WTC11 (cell line): ENCODE results near the gene OR10D3. TPM values are rescaled to one million over a fixed set of nuclear protein-coding genes. Genes with fewer than 3 reads are reported as not detected.

Experiments used
- ATAC-seq: fragments of 200-7000 bp; cut with Tn5 transposase; 2 replicates; pipeline ENCODE4 v1.10.0; 2021; ENCODE audit warnings: mild to moderate bottlenecking, moderate library complexity
- Bru-seq: library from RNA; stranded (reverse); fragments of 400-500 nt; gene quantifications from one replicate; lab custom pipeline; 2021; lab: Mats Ljungman, UMichigan
- CTCF ChIA-PET: fragments of 300-600 bp; sonication (Branson Sonifier 250); formaldehyde crosslinking; loops from one replicate; lab custom pipeline; 2021; ENCODE audit warnings: antibody characterized with exemption; lab: Charles Lee
- POLR2A ChIA-PET: fragments of 350-600 bp; sonication (Branson Sonifier 250); formaldehyde crosslinking; loops from one replicate; lab custom pipeline; 2021; ENCODE audit warnings: antibody characterized with exemption; lab: Charles Lee
- DNase-seq: peaks from one replicate; pipeline ENCODE4 v3.0.0; 2021; ENCODE audit warnings: low spot score
- H3K27ac Mint-ChIP-seq: 2 replicates; pipeline ENCODE4 v1.8.0; 2021; ENCODE audit warnings: mixed read lengths
- H3K27me3 Mint-ChIP-seq: 2 replicates; pipeline ENCODE4 v1.8.0; 2021; ENCODE audit warnings: low read depth, mild to moderate bottlenecking, moderate library complexity, mixed read lengths
- H3K36me3 Mint-ChIP-seq: 2 replicates; pipeline ENCODE4 v1.8.0; 2021; ENCODE audit warnings: mixed read lengths
- H3K4me1 Mint-ChIP-seq: 2 replicates; pipeline ENCODE4 v1.8.0; 2022; ENCODE audit warnings: mixed read lengths
- H3K4me3 Mint-ChIP-seq: 2 replicates; pipeline ENCODE4 v1.8.0; 2021; ENCODE audit warnings: mild to moderate bottlenecking, moderate library complexity, mixed read lengths
- H3K9me3 Mint-ChIP-seq: 2 replicates; pipeline ENCODE4 v1.8.0; 2021; ENCODE audit warnings: mixed read lengths
- AR ChIP-seq: fragments of 250-450 bp; sonication (Bioruptor Pico); IDR thresholded peaks from 2 replicates; pipeline ENCODE4 v1.9.0; 2021; ENCODE audit warnings: mild to moderate bottlenecking
- EMX1 ChIP-seq: fragments of 250-450 bp; sonication (Bioruptor Pico); IDR thresholded peaks from 2 replicates; pipeline ENCODE4 v1.8.0; 2021; ENCODE audit warnings: mild to moderate bottlenecking
- ETV6 ChIP-seq: sonication (generic); formaldehyde crosslinking; IDR thresholded peaks from 2 replicates; pipeline ENCODE4 v1.8.1; 2022; ENCODE audit warnings: mild to moderate bottlenecking, missing genetic modification reagents
- JUN ChIP-seq: sonication (generic); formaldehyde crosslinking; IDR thresholded peaks from 2 replicates; pipeline ENCODE4 v1.8.0; 2023; ENCODE audit warnings: mild to moderate bottlenecking, missing genetic modification reagents
- OVOL2 ChIP-seq: fragments of 250-450 bp; sonication (Bioruptor Pico); IDR thresholded peaks from 2 replicates; pipeline ENCODE4 v1.9.0; 2021; ENCODE audit warnings: mild to moderate bottlenecking, borderline replicate concordance
- TCF7 ChIP-seq: sonication (generic); formaldehyde crosslinking; IDR thresholded peaks from 2 replicates; pipeline ENCODE4 v1.8.0; 2022; ENCODE audit warnings: mild to moderate bottlenecking, low read depth, missing genetic modification reagents, moderate library complexity
- TEAD1 ChIP-seq: sonication (generic); formaldehyde crosslinking; IDR thresholded peaks from 2 replicates; pipeline ENCODE4 v1.8.0; 2022; ENCODE audit warnings: mild to moderate bottlenecking, missing genetic modification reagents
- ZNF138 ChIP-seq: sonication (generic); formaldehyde crosslinking; conservative IDR thresholded peaks from 2 replicates; pipeline ENCODE4 v1.8.1; 2022; ENCODE audit warnings: mild to moderate bottlenecking, moderate library complexity, missing genetic modification reagents
- ZNF219 ChIP-seq: sonication (generic); formaldehyde crosslinking; IDR thresholded peaks from 2 replicates; pipeline ENCODE4 v1.8.0; 2023; ENCODE audit warnings: missing genetic modification reagents, mild to moderate bottlenecking, borderline replicate concordance
- long read RNA-seq, 3 experiments: library from RNA in 1 of 3; library from capped mRNA in 1 of 3; library from polyadenylated mRNA in 1 of 3; unstranded in 2 of 3; stranded (forward) in 1 of 3; transcript quantifications; one replicate each; pipeline ENCODE4 v2.0.0, GENCODE V29; 2021
- total RNA-seq: library from RNA; stranded (reverse); gene quantifications from 3 replicates; pipeline ENCODE4 v1.2.3, GENCODE V29; 2021
- TF ChIP-seq, protein P1 (sequence below): fragments of 250-450 bp; sonication (Bioruptor Pico); IDR thresholded peaks from 2 replicates; pipeline ENCODE4 v1.9.0; 2021; ENCODE audit warnings: mild to moderate bottlenecking, borderline replicate concordance
- TF ChIP-seq, protein P2 (sequence below): sonication (generic); formaldehyde crosslinking; IDR thresholded peaks from 2 replicates; pipeline ENCODE4 v1.8.1; 2022; ENCODE audit warnings: low read depth, mild to moderate bottlenecking, moderate library complexity, missing genetic modification reagents, borderline replicate concordance
- TF ChIP-seq, protein P3 (sequence below): sonication (generic); formaldehyde crosslinking; IDR thresholded peaks from 2 replicates; pipeline ENCODE4 v1.8.0; 2022; ENCODE audit warnings: mild to moderate bottlenecking, missing genetic modification reagents

Gene OR10D3, protein sequence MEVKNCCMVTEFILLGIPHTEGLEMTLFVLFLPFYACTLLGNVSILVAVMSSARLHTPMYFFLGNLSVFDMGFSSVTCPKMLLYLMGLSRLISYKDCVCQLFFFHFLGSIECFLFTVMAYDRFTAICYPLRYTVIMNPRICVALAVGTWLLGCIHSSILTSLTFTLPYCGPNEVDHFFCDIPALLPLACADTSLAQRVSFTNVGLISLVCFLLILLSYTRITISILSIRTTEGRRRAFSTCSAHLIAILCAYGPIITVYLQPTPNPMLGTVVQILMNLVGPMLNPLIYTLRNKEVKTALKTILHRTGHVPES
- total RNA-seq, result not detected in 3 replicates
- not detected for Bru-seq, nascent RNA
- long read RNA-seq, experiment 1, result 0 reads
- long read RNA-seq, experiment 2, result 0 reads
- long read RNA-seq, experiment 3, result 0 reads

- DNase-seq (no peak), ATAC-seq (no peak)
- CTCF ChIA-PET, result no interaction called here
- no peak within 1 kb of the TSS for H3K4me3 Mint-ChIP-seq
- peaks cover 5% of the 10 kb centered on the region for H3K9me3 Mint-ChIP-seq
- no peak within 1 kb of the TSS for H3K27ac Mint-ChIP-seq
- TF ChIP-seq ETV6 (no peak), TCF7 (no peak), ZNF138 (CRISPR knock-in tag) (no peak), OVOL2 (CRISPR knock-in tag) (no peak)
- TF ChIP-seq, all 79 proteins: peak for 0
- H3K36me3 Mint-ChIP-seq, result no peaks in the 10 kb centered on the region
- POLR2A ChIA-PET, result no interaction called here
- H3K4me1 Mint-ChIP-seq, result no peaks in the 10 kb centered on the region
- peaks cover 24% of the 10 kb centered on the region for H3K27me3 Mint-ChIP-seq
Measured at GRCh38 chr11:124183068-124183467, at the start of gene OR10D3. Gene OR10D3 (plus strand): TSS chr11:124183345. CDS start chr11:124185270, 1,925 bp downstream.

- no peak for TF ChIP-seq TEAD1
- TF ChIP-seq JUN (CRISPR knock-in tag), result no peak
- TF ChIP-seq, protein P1, sequence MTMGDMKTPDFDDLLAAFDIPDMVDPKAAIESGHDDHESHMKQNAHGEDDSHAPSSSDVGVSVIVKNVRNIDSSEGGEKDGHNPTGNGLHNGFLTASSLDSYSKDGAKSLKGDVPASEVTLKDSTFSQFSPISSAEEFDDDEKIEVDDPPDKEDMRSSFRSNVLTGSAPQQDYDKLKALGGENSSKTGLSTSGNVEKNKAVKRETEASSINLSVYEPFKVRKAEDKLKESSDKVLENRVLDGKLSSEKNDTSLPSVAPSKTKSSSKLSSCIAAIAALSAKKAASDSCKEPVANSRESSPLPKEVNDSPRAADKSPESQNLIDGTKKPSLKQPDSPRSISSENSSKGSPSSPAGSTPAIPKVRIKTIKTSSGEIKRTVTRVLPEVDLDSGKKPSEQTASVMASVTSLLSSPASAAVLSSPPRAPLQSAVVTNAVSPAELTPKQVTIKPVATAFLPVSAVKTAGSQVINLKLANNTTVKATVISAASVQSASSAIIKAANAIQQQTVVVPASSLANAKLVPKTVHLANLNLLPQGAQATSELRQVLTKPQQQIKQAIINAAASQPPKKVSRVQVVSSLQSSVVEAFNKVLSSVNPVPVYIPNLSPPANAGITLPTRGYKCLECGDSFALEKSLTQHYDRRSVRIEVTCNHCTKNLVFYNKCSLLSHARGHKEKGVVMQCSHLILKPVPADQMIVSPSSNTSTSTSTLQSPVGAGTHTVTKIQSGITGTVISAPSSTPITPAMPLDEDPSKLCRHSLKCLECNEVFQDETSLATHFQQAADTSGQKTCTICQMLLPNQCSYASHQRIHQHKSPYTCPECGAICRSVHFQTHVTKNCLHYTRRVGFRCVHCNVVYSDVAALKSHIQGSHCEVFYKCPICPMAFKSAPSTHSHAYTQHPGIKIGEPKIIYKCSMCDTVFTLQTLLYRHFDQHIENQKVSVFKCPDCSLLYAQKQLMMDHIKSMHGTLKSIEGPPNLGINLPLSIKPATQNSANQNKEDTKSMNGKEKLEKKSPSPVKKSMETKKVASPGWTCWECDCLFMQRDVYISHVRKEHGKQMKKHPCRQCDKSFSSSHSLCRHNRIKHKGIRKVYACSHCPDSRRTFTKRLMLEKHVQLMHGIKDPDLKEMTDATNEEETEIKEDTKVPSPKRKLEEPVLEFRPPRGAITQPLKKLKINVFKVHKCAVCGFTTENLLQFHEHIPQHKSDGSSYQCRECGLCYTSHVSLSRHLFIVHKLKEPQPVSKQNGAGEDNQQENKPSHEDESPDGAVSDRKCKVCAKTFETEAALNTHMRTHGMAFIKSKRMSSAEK (CRISPR knock-in tag), result no peak
- no peak for TF ChIP-seq EMX1
- TF ChIP-seq, protein P2, sequence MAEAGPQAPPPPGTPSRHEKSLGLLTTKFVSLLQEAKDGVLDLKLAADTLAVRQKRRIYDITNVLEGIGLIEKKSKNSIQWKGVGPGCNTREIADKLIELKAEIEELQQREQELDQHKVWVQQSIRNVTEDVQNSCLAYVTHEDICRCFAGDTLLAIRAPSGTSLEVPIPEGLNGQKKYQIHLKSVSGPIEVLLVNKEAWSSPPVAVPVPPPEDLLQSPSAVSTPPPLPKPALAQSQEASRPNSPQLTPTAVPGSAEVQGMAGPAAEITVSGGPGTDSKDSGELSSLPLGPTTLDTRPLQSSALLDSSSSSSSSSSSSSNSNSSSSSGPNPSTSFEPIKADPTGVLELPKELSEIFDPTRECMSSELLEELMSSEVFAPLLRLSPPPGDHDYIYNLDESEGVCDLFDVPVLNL (CRISPR knock-in tag), result no peak
- ATAC-seq, result no peak
- Mint-ChIP-seq H3K9me3 (peaks cover 22% of the 10 kb centered on the region), H3K27ac (no peak overlapping the region), H3K36me3 (peaks cover 35% of the 10 kb centered on the region), H3K27me3 (no peaks in the 10 kb centered on the region; the same call in 1 of the 2 replicates), H3K4me3 (no peak overlapping the region), H3K4me1 (peaks cover 15% of the 10 kb centered on the region)
- CTCF ChIA-PET, result no interaction called here
- POLR2A ChIA-PET, result no interaction called here
- no peak for DNase-seq
Measured at GRCh38 chr11:124143034-124143433, 40.1 kb upstream of the OR10D3 start.

- peaks cover 15% of the 10 kb centered on the region for H3K4me1 Mint-ChIP-seq
- H3K36me3 Mint-ChIP-seq, result peaks cover 6% of the 10 kb centered on the region; the same call in 1 of the 2 replicates
- peaks cover 5% of the 10 kb centered on the region; the same call in 1 of the 2 replicates for H3K9me3 Mint-ChIP-seq
- ChIA-PET POLR2A (no interaction called here), CTCF (interaction anchor here (1.0 kb wide), 1 partner anchor 76 kb away, joined by 3 read pairs; no protein-coding TSS in a partner anchor)
- no peak overlapping the region for H3K4me3 Mint-ChIP-seq
- ATAC-seq, result no peak
- DNase-seq, result no peak
- no peak overlapping the region for H3K27ac Mint-ChIP-seq
- no peaks in the 10 kb centered on the region for H3K27me3 Mint-ChIP-seq
- TF ChIP-seq, protein P3, sequence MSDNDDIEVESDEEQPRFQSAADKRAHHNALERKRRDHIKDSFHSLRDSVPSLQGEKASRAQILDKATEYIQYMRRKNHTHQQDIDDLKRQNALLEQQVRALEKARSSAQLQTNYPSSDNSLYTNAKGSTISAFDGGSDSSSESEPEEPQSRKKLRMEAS (CRISPR knock-in tag), result no peak
- TF ChIP-seq AR (CRISPR knock-in tag) (no peak), ZNF219 (CRISPR knock-in tag) (no peak)
- TF ChIP-seq, all 79 proteins: peak for 0
Measured at GRCh38 chr11:124147951-124148350, 35.2 kb upstream of the OR10D3 start.
